Keratinocyte (primary cell): ENCODE data around the gene CHAF1A. TPM values are rescaled to one million over a fixed set of nuclear protein-coding genes. Genes with fewer than 3 reads are reported as not detected.

Experiments
- DNase-seq: peaks from one replicate; pipeline ENCODE4 v3.0.0-alpha.2; 2011; ENCODE audit warnings: low read depth, missing footprints, low spot score
- FAIRE-seq: peaks from 2 replicates; lab custom pipeline; 2011; peaks lifted over from hg19 to GRCh38; lab: Jason Lieb, UNC
- H2AFZ ChIP-seq: 2 replicates; pipeline ENCODE4 v1.6.0; 2012; ENCODE audit warnings: low read length, control low read depth, inconsistent platforms; ENCODE audit not compliant: control insufficient read depth
- H3K27ac ChIP-seq: 2 replicates; pipeline ENCODE4 v1.5.1; 2011; ENCODE audit warnings: low read length; ENCODE audit not compliant: control insufficient read depth, insufficient read depth
- H3K27me3 ChIP-seq: 3 replicates; pipeline ENCODE4 v1.6.0; 2011; ENCODE audit warnings: low read length; ENCODE audit not compliant: control insufficient read depth, insufficient read depth; ENCODE audit errors: extremely low read depth
- H3K36me3 ChIP-seq, 2 experiments: 2 replicates in 1 of 2; 3 replicates in 1 of 2; pipeline ENCODE4 v1.5.1; 2011; ENCODE audit warnings: low read length in 2 of 2, mild to moderate bottlenecking in 1 of 2; ENCODE audit not compliant: control insufficient read depth in 2 of 2, insufficient read depth in 2 of 2; ENCODE audit errors: extremely low read depth in 1 of 2
- H3K4me1 ChIP-seq: 3 replicates; pipeline ENCODE4 v1.5.1; 2011; ENCODE audit warnings: low read length; ENCODE audit not compliant: control insufficient read depth, insufficient read depth; ENCODE audit errors: extremely low read depth
- H3K4me2 ChIP-seq: 3 replicates; pipeline ENCODE4 v1.6.0; 2011; ENCODE audit warnings: low read depth, low read length; ENCODE audit not compliant: control insufficient read depth, insufficient read depth; ENCODE audit errors: extremely low read depth
- H3K4me3 ChIP-seq, 3 experiments: fragments of 200-600 bp in 1 of 3; sonication (generic) in 1 of 3; 2 replicates in 2 of 3; 3 replicates in 1 of 3; pipeline ENCODE4 v1.5.1; 2011 to 2016; ENCODE audit warnings: low read length in 3 of 3, mild to moderate bottlenecking in 3 of 3, control low read depth in 2 of 3, inconsistent platforms in 1 of 3, low read depth in 1 of 3, mixed read lengths in 1 of 3, mixed run types in 1 of 3, moderate library complexity in 1 of 3; ENCODE audit not compliant: control insufficient read depth in 2 of 3, insufficient read depth in 2 of 3; ENCODE audit errors: extremely low read depth in 1 of 3
- H3K79me2 ChIP-seq: 2 replicates; pipeline ENCODE4 v1.6.0; 2012; ENCODE audit warnings: low read length; ENCODE audit not compliant: control insufficient read depth, insufficient read depth
- H3K9ac ChIP-seq: 3 replicates; pipeline ENCODE4 v1.6.0; 2011; ENCODE audit warnings: low read length; ENCODE audit not compliant: control insufficient read depth, insufficient read depth; ENCODE audit errors: extremely low read depth
- H3K9me1 ChIP-seq: 3 replicates; pipeline ENCODE4 v1.6.0; 2011; ENCODE audit warnings: low read length; ENCODE audit not compliant: control insufficient read depth, insufficient read depth; ENCODE audit errors: extremely low read depth
- H3K9me3 ChIP-seq: 2 replicates; pipeline ENCODE4 v1.5.1; 2012; ENCODE audit warnings: low read depth, low read length; ENCODE audit not compliant: control insufficient read depth
- H4K20me1 ChIP-seq: 3 replicates; pipeline ENCODE4 v1.6.0; 2011; ENCODE audit warnings: low read length; ENCODE audit not compliant: control insufficient read depth, insufficient read depth; ENCODE audit errors: extremely low read depth
- EZH2 ChIP-seq: IDR thresholded peaks from one replicate; pipeline ENCODE4 v1.6.1; 2012; ENCODE audit warnings: inconsistent platforms, mild to moderate bottlenecking, low read length, moderate library complexity
- dilution Hi-C: fragments of 300-500 bp; cut with MboI; formaldehyde crosslinking; loops from one replicate; pipeline ENCODE4 v1.7.0; 2020; ENCODE audit warnings: low sequenced_read_pairs; ENCODE audit not compliant: extremely low pct_ligation_motif_present
- polyA plus RNA-seq, 5 experiments: library from polyadenylated mRNA; depleted of rRNA in 3 of 5; stranded (reverse) in 3 of 5; stranded (forward) in 1 of 5; unstranded in 1 of 5; fragments of >200 nt; gene quantifications; 1 replicate in 1 of 5; 2 replicates in 3 of 5; 3 replicates in 1 of 5; pipeline versions ENCODE4 v1.2.1 to v1.2.3, GENCODE V29; 2011 to 2012; ENCODE audit warnings: missing spikeins in 2 of 5, low read depth in 1 of 5, low replicate concordance in 1 of 5
- TF ChIP-seq, protein P1 (sequence below), 3 experiments: IDR thresholded peaks in 1 of 3; conservative IDR thresholded peaks in 1 of 3; optimal IDR thresholded peaks in 1 of 3; 2 replicates in 2 of 3; 3 replicates in 1 of 3; pipeline versions ENCODE3 to v1.5.1; 2011; ENCODE audit warnings: low read length in 3 of 3, mild to moderate bottlenecking in 3 of 3, moderate library complexity in 2 of 3, control low read depth in 1 of 3, inconsistent platforms in 1 of 3; ENCODE audit not compliant: insufficient read depth in 2 of 3; ENCODE audit errors: extremely low read depth in 1 of 3

CHAF1A gene
- polyA plus RNA-seq, 1 donor (not counting 4 experiments of a cell fraction or from before 2014, with no cell fraction given) = 10.6 TPM

DNA sequence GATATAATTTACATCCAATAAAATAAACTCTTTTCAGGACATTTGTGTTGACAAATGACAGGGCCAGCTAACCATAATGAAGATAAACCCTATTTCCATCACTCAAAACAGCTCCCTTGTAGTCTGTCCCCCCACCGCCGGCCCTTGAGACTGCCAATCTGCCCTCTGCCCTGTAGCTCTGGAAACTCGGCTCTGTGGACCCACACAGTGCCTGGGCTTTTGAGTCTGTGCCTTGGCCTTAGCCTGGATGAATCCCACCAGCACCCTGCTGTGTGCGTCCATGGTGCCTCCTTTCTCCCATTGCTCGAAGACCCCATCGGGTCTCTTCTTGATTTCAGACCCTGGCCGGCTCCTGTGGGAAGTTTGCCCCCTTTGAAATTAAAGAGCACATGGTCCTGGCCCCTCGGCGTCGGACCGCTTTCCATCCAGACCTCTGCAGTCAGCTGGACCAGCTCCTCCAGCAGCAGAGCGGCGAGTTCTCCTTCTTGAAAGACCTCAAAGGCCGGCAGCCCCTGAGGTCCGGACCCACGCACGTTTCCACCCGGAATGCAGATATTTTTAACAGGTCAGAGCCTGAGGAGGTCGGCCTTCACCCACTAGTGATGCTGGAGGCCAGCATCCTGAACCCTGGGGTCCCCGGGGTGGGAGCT is 26.0 kb downstream of the CHAF1A start:
- no peak overlapping the region for H3K27ac ChIP-seq
- dilution Hi-C loops = no loop called here
- FAIRE-seq = no peak
- no peaks in the 10 kb centered on the region for H3K27me3 ChIP-seq
- H2AFZ ChIP-seq = no peak overlapping the region
- no peak overlapping the region for H3K4me2 ChIP-seq
- no peak for DNase-seq
- H3K9me3 ChIP-seq = no peaks in the 10 kb centered on the region
- H4K20me1 ChIP-seq = no peaks in the 10 kb centered on the region
- peaks cover 21 to 39% of the 10 kb centered on the region in 2 experiments for H3K36me3 ChIP-seq
- no peaks in the 10 kb centered on the region for H3K9me1 ChIP-seq
- no peak overlapping the region for H3K9ac ChIP-seq
- H3K4me3 ChIP-seq = no peak overlapping the region
- H3K79me2 ChIP-seq = no peaks in the 10 kb centered on the region
- no peaks in the 10 kb centered on the region for H3K4me1 ChIP-seq
- TF ChIP-seq, protein P1, sequence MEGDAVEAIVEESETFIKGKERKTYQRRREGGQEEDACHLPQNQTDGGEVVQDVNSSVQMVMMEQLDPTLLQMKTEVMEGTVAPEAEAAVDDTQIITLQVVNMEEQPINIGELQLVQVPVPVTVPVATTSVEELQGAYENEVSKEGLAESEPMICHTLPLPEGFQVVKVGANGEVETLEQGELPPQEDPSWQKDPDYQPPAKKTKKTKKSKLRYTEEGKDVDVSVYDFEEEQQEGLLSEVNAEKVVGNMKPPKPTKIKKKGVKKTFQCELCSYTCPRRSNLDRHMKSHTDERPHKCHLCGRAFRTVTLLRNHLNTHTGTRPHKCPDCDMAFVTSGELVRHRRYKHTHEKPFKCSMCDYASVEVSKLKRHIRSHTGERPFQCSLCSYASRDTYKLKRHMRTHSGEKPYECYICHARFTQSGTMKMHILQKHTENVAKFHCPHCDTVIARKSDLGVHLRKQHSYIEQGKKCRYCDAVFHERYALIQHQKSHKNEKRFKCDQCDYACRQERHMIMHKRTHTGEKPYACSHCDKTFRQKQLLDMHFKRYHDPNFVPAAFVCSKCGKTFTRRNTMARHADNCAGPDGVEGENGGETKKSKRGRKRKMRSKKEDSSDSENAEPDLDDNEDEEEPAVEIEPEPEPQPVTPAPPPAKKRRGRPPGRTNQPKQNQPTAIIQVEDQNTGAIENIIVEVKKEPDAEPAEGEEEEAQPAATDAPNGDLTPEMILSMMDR (optimal IDR thresholded peaks at IDR 0.05 in 1 of 3, IDR thresholded peaks at IDR 0.05 in 1 of 3, conservative IDR thresholded peaks at IDR 0.05 in 1 of 3; ENCODE audit: extremely low read depth in 1 of 3, insufficient read depth in 2 of 3, low read length in 3 of 3) = no peak
- no peak for TF ChIP-seq EZH2

DNA sequence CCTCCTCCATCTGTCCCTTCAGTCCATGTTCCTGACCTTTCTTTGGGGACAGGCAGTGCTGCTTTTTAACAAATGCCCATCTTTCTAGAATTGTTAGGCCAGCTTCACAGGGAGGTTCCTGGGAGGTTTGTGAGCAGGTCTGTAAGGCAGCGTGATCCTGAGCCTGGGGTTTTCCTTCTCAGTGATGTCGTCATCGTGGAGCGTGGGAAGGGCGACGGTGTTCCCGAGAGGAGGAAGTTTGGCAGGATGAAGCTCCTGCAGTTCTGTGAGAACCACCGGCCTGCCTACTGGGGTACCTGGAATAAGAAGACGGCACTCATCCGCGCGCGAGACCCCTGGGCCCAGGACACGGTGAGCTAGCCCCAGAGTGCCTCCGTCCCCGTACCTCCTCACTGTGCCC is 26.8 kb downstream of the CHAF1A start:
- no peaks in the 10 kb centered on the region for H3K27me3 ChIP-seq
- H3K9ac ChIP-seq = no peak overlapping the region
- H4K20me1 ChIP-seq = no peaks in the 10 kb centered on the region
- no peaks in the 10 kb centered on the region for H3K4me1 ChIP-seq
- H3K36me3 ChIP-seq = peaks cover 20 to 31% of the 10 kb centered on the region in 2 experiments
- H3K4me3 ChIP-seq = no peak overlapping the region
- TF ChIP-seq EZH2 = no peak
- TF ChIP-seq, protein P1 (optimal IDR thresholded peaks at IDR 0.05 in 1 of 3, IDR thresholded peaks at IDR 0.05 in 1 of 3, conservative IDR thresholded peaks at IDR 0.05 in 1 of 3; ENCODE audit: extremely low read depth in 1 of 3, insufficient read depth in 2 of 3, low read length in 3 of 3) = no peak
- H3K9me3 ChIP-seq = no peaks in the 10 kb centered on the region
- H3K9me1 ChIP-seq = no peaks in the 10 kb centered on the region
- FAIRE-seq = no peak
- no peak overlapping the region for H3K27ac ChIP-seq
- no peaks in the 10 kb centered on the region for H3K79me2 ChIP-seq
- H3K4me2 ChIP-seq = no peak overlapping the region
- dilution Hi-C loops = no loop called here
- no peak overlapping the region for H2AFZ ChIP-seq
- DNase-seq = no peak
